Stimulated activated CD4-positive, alpha-beta T cell treated with anti-CD3 and anti-CD28 coated beads, Interleukin-2, amount 100 ng/mL, for 48 hours (primary cell): Measurements from ENCODE around the gene IKZF5.

Experiments
- DNase-seq, 2 donors: peaks; one replicate each; pipeline ENCODE4 v3.0.0-alpha.2; 2020

Gene IKZF5

GRCh38 chr10:123013456-123014419 lies 5.1 kb upstream of the IKZF5 start:
- DNase-seq = no peak

- no peak for DNase-seq
Measured at GRCh38 chr10:123011987-123012386, 3.4 kb upstream of the IKZF5 start.

- peak; percentile 3 to 6 for DNase-seq
Measured at GRCh38 chr10:123009105-123009820, 668 bp upstream of the IKZF5 start.

GRCh38 chr10:123007558-123008354 lies 839 bp downstream of the IKZF5 start:
- peak; percentile 21 to 26 for DNase-seq

GRCh38 chr10:123004298-123004697 lies 4.3 kb downstream of the IKZF5 start:
- no peak for DNase-seq

GRCh38 chr10:123001370-123001769 lies 7.2 kb downstream of the IKZF5 start:
- no peak for DNase-seq

- no peak for DNase-seq
Measured at GRCh38 chr10:123000155-123000554, 8.4 kb downstream of the IKZF5 start.

GRCh38 chr10:122999347-122999746 lies 9.2 kb downstream of the IKZF5 start:
- no peak for DNase-seq

- no peak for DNase-seq
Measured at GRCh38 chr10:122998934-122999333, 9.7 kb downstream of the IKZF5 start.

- DNase-seq = no peak
Measured at GRCh38 chr10:122998360-122998917, 10.2 kb downstream of the IKZF5 start.

- no peak for DNase-seq
Measured at GRCh38 chr10:122997864-122998263, 10.7 kb downstream of the IKZF5 start.

GRCh38 chr10:122995936-122996335 lies 12.7 kb downstream of the IKZF5 start:
- DNase-seq = no peak

- no peak for DNase-seq
Measured at GRCh38 chr10:122993797-122994336, 14.7 kb downstream of the IKZF5 start.

GRCh38 chr10:122992031-122992585 lies 16.5 kb downstream of the IKZF5 start:
- no peak for DNase-seq

GRCh38 chr10:122990278-122990677 lies 18.3 kb downstream of the IKZF5 start:
- DNase-seq = no peak

GRCh38 chr10:122988501-122988900 lies 20.1 kb downstream of the IKZF5 start:
- no peak for DNase-seq

GRCh38 chr10:122986335-122986734 lies 22.3 kb downstream of the IKZF5 start:
- DNase-seq = no peak

GRCh38 chr10:122984708-122985107 lies 23.9 kb downstream of the IKZF5 start:
- no peak for DNase-seq

GRCh38 chr10:122983898-122984297 lies 24.7 kb downstream of the IKZF5 start:
- DNase-seq = no peak

- DNase-seq = no peak
Measured at GRCh38 chr10:122981066-122981464, 27.5 kb downstream of the IKZF5 start.

- DNase-seq = peak; percentile 79 to 87
Measured at GRCh38 chr10:122980209-122981065, 28.2 kb downstream of the IKZF5 start, which contains the start of gene PSTK. PSTK (plus strand) TSS chr10:122980401; CDS start chr10:122980480, 79 bp downstream.
